ENCODE results near the gene EPB41L2.
"Not testable (repeated sequence)": the region's sequence is repeated elsewhere in the genome, so short reads cannot be mapped to it uniquely, and the experiment has no call there.

The EPB41L2 gene

DNA sequence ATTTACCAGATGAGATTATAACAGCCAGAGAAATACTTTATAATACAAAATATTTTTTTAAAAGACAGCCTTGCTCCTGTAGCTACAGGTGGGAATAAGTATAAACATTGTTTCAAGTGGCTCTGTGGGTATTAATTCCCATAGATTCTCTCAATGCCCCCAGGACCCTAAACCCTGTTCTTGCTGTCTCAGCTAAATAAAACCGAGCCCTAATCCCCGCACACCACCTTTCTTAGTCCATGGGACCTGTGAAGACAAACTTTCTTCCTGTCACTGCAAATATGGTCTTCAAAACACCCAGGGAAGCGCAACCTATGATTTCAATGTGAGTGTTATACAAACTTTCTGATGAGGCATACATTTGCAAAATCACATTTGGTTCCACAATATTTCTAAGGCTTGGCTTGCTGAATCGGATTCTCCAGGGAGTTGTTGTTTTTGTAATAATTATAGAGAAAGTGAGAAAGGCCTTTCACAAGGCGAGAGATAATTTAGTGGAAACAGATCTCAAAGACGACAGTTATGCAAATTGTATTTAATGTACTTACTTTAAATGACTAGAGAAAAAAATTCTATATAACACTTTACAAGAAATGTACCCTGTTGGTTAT lies 224.7 kb downstream of the EPB41L2 start:
- no peak for DNase-seq (ENCODE audit: low read depth)

DNA sequence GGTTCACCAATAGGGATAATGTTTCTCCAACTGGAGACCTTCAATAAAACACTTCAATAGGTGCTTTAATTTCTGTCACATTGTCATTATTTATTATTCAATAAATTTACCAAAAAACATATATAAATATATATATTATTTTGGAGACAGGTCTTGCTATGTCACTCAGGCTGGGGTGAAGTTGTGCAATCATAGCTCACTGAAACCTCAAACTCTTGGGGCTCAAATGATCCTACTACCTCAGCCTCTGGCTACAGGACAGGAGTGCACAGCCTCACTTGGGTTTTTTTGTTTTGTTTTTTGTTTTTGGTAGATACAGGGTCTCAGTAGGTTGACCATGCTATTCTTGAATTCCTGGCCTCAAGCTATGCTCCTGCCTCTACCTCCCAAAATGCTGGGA lies 226.0 kb downstream of the EPB41L2 start:
- no peak for DNase-seq (ENCODE audit: low read depth)

DNA sequence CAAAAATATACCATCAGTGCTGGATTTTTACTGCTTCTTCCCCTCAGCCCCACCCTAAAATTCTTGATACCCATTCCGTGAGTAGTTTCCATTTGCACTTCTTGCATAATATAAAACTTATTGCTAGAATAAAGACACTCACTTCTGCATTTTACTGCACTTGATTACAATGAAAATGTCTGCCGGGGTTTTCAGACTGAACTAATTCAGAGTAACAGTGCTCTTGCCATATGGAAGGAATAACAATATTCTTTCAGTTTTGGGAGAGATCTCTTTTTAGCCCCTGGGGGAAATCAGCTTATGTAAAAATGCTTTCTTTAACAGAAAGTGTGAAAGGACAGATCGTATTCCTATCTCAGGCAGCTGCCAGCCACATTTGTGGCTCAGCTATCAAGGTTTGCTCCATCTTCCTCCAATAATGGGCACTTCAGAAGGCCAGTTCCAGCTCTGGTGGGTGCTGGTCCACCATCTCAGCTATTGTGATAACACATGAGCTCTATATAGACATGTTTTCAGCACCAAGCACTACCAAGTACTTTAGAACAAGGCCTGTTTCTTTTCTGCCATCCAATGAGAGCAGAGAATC lies 226.9 kb downstream of the EPB41L2 start:
- DNase-seq (ENCODE audit: low read depth) = no peak

DNA sequence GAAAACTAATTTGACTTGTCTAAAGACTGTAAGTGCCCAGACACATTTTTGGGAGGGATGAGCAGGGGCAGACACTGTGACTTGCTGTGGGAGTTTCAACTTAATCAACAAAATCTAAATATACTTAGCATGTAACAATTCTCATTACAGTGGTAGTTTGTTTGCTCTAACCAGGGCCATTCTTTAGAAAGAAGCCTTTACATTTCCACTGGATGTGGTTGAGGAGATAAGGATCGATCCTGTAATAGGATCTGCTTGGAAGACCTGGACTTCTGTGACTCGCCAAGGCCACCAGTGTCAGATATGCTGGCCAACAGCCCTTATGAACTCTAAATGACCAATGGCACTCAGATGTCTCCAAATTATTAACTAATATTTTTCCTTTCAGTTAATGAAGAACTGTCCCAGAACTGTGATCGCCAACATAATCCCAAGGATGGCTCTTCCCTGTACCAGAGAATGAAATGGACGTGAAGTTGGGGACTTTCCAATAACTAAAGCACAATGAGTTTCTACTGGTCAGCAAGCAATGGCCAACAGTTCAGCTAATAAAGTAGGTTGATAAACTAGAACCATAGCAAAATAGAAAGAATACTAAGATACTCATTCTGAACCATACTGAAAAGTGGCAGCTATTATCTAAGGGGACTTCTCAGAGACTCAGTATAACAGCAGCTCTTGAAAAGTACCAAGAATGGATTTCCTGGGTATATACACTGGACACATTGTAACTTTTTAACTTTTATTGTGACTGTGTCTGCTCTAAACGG lies 228.4 kb downstream of the EPB41L2 start:
- DNase-seq (ENCODE audit: low read depth) = no peak

DNA sequence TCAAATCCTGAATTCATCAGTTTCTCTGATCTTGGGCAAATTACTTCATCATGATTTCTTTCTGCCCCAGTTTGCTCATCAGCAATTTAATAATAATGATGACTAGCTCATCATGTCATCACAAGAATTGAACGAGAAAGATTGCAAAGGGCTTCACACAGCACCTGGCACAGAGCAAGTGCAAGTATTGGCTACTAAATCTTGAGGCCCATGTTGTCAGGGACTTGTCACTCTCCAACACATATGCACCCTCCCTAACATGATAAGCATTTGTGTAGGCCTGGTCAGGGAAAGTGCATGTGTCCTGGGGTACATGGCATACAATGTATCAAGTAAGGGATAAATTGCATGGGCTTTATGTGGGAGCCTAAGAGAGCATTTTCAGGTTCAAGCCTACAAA lies 229.5 kb downstream of the EPB41L2 start:
- DNase-seq (ENCODE audit: low read depth) = no peak

DNA sequence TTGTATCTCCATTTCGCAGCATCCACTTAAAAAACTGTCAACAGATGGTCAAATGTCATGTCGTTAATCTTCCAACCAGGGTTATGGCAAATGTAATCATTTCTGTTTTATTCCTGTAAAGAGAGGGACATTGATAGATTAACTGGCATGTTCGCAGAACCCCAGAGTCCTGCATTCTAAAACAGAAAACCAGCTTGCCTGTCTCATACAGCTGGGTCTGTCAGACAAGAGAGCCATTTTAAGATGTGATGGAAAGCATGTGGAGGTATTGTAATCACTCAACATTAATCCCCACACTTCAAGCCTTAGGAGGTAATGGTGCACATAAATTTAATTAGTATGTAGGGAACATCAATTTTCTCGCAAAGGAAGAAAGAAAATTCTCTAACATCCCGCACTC lies 231.4 kb downstream of the EPB41L2 start:
- no peak for DNase-seq (ENCODE audit: low read depth)

DNA sequence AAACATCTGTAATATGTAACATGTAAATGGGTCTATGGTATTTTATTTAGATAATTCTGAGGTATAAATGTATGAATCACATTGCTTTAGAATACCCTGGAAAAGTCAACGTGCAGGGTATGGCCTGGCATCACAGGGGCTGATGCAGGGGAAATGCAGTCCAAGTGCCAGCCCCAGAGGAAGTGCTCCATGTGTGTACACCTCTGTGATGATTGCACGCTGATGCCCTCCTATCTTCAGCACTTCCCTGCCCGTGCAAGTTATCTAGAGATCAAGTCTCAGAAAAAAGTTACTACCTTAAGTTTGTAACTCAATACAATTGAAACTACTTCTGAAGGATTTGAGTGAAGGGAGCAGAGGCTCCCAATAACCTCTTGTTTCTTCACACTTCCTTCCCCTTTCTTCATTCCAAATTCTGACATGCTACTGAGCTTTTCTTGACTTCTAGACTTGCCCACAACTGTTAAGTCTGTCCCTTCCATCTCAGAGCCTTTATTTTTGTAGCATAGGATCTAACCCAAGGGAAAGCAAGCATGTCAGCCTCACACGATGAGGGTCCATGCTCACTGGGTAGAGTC lies 233.6 kb downstream of the EPB41L2 start:
- no peak for DNase-seq (ENCODE audit: low read depth)

DNA sequence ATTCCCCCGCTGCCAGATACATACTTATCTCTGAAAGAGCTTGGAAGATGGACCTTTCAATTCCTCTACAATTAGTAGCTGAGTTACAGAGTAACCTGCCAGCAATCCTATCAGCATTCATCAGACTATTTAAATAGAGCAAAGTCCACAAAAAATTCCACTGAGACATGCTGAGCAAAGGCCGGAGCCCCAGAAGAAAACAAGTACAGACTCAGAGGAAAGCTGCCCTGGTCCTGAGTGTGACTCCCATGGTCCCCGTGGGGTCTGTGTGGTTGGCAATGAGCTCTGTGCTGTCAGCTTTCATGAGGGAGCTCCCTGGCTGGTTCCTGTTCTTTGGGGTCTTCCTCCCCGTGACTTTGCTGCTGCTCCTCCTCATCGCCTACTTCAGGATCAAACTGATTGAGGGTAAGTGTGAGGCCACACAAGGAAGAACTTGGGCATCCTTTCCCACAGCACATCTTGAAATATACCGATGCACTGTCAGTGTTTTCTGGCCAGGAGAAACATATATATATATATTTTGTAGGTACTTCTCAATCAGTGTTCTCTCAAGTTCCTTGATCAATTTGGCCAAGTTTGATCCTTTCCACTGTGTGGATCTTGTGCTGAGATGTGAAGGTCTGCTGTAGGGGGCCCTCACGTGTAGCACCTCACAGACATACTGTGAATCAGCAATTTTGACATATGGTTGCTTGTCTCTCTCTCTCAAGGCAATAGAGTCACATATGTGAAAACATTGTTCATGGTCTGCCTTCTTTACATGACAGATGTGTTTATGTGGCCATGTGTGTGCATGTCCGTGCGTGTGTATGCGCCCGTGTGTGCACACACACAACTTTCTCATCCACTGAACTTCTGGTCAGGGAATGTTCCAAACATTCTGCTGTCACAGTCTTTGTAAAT lies 235.5 kb downstream of the EPB41L2 start, which contains the start of gene SMLR1:
TSS of gene SMLR1 (plus strand) at position 160 of the 903 bp plus-strand sequence. CDS start at position 168, 8 bp downstream.
- no peak for DNase-seq (ENCODE audit: low read depth)

DNA sequence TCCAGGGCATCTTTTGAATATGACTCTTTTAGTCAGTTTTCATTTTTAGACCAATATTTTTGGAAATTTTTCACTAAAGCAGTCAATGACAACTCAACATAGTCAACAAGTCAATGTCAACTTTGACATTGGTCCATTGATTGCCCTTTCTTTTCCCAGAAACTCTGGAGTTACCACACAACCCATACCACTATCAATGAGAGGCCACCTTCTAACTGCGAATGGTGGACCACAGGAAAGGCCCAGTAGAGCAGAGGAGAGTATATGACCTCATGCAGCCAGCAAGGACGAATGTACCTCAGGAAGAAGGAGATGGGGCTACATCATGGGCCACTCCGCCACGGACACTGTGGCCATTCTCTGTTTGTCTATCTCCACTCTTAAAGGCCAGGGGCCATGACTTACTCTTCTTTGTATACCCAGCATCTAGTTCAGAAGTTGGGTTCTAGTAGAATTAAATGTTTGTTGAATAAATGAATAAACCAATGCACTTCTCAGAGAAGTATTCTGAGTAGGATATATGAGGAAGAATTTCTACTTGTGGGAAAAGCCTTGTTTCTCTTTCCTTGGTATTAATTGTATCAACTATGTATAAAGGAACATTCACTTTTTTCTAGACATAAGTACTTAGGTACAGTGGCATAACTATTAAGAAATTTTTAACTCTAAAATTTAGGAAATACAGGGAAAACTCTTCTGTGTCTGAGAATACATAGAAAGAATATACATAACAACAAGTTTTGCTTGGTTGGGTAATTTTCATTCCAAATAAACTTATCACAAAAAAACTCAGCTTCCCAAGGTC lies 236.4 kb downstream of the EPB41L2 start:
- no peak for DNase-seq (ENCODE audit: low read depth)

DNA sequence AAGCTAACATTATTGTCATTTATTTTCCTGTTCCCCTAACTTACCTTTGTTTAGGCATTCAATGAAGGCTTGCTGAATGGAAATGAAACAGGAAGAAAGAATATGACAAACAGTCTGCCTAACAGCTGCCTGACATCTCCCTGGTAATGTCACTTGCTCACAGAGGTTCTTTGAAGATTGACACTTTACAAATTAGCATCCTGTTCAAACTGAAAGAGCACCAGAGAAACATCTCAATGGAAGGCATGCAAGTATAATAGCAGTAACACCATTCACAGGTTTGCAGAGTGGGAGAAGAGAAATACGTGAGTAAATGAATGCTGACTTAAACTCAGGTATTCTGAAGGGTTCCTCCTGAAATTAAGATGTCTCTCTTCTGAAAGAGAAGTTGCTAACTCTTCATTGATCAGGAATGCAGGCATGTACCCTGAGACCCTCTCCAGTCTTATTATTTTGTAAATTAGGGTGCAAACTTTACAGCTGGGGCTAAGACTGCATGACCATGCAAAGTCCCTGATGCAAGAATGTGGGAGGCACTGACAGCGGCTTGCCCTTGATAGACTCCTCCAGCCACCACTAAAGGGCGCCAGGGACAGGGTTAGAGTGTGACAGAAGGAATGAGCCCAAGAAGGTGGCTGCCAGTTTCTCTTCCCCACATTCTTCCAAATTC lies 237.1 kb downstream of the EPB41L2 start:
- DNase-seq (ENCODE audit: low read depth) = no peak

DNA sequence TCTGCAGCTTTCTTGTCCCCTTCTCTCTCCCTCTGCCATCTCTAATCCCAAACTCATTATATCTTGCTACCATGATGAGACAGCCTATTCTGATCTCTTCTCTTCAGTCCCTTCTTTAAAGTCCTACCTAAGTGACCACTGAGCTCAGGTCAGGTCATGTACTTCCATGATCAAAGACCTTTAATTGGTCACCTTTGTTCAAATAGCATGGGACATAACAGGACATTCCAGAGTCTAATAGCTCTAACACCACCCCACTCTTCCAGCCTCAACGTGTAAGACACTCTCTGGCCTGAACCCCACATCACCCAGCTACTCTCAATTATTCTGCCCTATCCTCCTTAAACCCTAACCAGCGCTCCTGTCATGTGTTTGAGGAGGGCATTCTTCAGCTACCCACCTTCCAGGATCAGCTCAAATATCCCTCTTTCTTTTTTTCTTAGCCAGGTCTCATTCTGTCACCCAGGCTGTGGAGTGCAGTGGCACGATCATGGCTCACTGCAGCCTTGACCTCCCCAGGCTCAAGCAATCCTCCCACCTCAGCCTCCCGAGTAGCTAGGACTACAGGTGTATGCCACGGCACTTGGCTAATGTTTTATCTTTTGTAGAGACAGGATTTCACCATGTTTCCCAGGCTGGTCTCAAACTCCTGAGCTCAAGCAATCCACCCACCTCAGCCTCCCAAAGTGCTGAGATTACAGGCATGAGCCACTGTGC lies 237.9 kb downstream of the EPB41L2 start:
- DNase-seq (ENCODE audit: low read depth) = no peak

DNA sequence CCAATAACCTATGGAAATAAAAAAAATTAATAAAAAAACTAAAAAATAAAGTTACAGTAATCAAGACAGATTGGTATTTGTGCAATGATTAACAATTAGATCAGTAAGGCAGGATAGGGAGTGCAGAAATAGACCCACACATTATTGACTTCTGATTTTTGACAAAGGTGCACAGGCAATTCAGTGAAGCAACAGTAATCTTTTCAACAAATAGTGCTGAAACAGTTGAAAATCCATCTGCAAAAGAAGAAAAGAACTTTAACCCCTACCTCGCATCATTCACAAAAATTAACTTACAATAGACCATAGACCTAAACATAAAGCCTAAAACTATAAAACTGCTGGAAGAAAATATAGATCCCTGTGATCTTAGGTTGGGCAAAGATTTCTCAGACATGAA lies 240.3 kb downstream of the EPB41L2 start:
- DNase-seq (ENCODE audit: low read depth) = no peak

DNA sequence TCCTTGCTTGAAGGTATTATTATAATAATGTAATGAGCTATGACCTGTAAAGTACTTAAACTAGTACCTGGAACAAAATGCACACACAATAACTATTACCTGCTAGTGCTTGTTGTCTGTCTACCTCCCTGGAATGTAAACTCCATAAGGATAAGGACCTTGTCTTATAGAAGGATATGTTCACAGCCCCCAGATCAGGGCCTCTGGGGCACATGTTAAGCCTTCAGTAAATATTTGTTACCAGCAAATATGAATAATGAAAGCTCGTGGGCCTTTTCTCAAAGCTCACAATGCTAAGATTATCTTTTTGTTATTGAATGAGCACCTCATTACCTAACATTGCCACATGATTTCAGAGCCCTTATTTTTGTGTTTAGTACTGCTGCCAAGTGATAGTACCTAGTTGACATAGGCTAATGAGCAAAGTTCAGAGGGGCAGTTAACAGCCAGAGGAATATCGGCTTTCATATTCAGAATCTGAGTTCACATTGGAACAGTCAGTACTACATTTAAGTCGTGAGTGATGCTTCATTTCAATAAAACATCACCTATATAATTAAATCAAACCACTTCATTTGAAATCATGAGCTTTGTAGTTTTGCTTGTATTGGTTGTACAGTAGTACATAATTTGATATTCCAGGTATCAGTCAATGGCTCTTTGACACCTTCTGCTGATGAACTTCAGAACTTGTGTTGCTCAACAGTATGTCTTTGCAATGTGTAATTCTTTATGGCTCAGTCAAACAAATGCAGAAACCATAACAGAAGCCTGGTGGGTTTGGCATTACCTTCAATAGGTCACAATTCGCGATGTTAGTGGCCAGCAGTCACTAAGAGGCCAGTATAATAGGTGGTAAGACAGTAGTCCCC lies 247.6 kb downstream of the EPB41L2 start:
- DNase-seq (ENCODE audit: low read depth) = no peak

DNA sequence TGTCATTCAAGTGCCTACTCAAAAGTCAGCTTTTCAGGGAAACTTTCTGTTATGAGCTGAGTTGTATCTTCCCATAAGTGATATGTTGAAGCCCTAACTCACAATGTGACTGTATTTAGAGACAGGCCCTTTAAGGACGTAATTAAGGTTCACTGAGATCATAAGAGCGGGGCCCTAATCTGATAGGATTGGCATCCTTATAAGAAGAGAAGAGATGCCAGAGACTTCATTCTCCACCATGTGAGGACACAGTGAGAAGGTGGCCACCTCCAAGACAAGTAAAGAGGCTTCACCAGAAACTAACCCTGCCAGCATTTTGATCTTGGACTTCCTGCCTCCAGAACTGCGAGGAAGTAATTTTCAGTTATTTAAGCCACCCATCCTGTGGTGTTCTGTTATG lies 248.5 kb downstream of the EPB41L2 start:
- DNase-seq (ENCODE audit: low read depth) = no peak

DNA sequence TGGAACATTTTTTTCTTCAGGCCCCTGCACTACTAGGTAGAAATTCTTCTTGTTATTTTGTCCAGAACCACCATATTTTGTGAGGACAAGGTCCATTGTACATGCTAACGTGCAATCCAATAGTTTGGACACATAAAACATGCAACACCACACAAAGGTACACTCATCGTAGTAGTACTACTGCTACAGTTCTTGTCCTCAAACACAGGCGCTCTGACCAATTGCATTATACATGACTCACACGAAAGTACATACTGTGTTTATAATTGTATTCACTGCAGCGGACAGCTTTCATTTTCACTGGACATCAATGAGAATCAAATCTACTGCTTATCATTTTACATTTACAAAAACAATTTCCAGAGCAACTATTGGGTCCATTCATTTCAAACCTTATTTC lies 251.1 kb downstream of the EPB41L2 start:
- no peak for DNase-seq (ENCODE audit: low read depth)

DNA sequence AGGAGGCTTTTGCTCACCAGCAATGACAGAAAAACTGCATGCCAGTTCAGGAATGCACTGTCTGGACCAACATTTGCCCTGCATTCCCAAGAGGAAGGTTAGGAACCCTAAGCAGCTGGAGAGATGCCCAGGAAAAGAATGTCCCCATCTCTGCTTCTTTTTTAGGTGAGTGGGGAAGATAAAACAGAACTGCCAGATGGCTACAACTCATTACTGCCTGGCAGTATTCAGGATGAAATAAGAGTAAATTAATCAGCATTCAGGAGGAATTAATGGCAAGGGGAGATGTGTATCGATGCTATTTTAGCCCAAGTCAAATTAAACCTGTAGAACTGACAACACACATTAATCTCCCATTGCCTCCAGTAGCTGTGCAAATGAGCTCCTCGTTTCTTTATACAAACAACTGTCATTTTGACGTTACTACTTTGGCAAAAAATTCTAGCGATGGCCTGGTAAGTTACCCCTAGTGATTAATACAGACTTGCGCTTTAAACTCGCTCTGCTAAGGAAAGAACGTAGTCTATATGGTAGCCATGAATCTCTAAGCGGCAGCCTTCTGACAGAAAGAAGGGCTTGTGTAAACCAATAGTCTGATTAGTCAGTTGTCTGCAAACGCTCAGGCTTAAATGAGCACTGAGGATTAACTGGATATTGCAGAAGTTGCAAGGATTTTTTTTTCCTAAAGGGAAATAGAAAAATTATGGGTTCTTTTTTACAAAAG lies 252.6 kb downstream of the EPB41L2 start:
- no peak for DNase-seq (ENCODE audit: low read depth)

DNA sequence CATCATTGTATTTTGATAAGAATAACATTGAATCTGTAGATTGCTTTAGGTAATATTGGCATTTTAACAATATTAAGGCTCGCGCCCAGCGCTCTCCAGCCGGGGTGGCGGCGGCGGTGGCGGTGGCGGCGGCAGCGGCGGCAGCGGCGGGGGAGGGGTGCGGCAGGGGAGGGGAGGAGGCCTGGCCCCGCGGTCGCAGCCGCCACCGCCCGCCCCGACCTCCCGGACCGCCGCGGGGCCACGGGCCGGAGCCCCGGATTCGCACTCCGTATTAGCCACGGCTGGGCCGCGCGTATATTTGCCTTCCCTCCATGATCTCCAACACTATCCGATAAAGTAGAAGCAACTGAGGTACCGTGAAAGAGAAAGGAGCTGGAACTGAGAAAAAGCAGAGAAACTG lies 261.7 kb downstream of the EPB41L2 start:
- not testable (repeated sequence) for DNase-seq (ENCODE audit: low read depth)

DNA sequence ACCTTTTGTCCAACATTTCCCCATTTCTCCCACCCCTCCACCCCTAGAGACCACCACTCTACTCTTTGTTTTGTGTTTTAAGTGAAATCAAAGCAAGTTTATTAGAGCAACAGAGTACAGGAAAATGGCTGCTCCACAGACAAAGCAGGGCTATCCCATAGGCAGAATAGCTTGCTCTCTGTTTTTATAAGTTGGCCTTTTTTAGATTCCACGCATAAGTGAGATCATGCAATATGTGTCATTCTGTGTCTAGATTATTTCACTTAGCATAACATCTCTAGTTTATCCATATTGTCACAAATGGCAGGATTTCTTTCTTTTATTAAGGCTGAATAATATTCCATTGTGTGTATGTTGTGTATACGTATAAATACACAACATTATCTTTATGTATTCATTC lies 266.0 kb downstream of the EPB41L2 start:
- DNase-seq (ENCODE audit: low read depth) = no peak

All from activated T-cell treated with anti-CD3 and anti-CD28 coated beads for 48 hours (primary cell).